GM19395 (cell line): ENCODE data around the gene ZBTB45.
"Not testable (repeated sequence)": the region's sequence is repeated elsewhere in the genome, so short reads cannot be mapped to it uniquely, and the experiment has no call there.

Source experiments
- ATAC-seq: cut with Tn5 transposase; IDR thresholded peaks from one replicate; pipeline ENCODE4 v1.9.1; 2021; ENCODE audit warnings: mild to moderate bottlenecking, moderate library complexity; ENCODE audit not compliant: unreplicated experiment

Gene ZBTB45

DNA sequence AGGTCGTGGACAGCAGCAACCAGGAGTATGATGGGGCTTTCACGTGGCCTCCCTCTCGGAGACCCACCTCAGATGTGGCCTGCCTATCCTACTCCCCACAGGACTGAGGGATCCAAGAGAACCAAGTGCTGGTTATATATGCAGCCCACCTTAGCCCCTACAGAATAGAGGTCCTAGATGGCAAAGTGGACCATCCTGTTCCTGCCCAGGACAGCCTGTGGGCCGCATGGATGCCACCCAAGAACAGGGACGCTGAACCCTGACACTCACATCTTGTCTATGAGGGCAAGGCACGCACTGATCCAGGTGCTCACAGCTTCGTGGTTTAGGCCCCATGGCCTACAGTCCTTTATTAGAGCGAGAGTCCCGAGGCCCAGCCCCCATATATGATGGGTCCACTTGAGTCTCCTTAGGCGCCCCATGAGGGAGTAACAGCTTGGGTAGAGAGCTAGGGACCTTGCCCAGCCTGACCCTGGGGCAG lies 6.4 kb downstream of the ZBTB45 start:
- no peak for ATAC-seq

DNA sequence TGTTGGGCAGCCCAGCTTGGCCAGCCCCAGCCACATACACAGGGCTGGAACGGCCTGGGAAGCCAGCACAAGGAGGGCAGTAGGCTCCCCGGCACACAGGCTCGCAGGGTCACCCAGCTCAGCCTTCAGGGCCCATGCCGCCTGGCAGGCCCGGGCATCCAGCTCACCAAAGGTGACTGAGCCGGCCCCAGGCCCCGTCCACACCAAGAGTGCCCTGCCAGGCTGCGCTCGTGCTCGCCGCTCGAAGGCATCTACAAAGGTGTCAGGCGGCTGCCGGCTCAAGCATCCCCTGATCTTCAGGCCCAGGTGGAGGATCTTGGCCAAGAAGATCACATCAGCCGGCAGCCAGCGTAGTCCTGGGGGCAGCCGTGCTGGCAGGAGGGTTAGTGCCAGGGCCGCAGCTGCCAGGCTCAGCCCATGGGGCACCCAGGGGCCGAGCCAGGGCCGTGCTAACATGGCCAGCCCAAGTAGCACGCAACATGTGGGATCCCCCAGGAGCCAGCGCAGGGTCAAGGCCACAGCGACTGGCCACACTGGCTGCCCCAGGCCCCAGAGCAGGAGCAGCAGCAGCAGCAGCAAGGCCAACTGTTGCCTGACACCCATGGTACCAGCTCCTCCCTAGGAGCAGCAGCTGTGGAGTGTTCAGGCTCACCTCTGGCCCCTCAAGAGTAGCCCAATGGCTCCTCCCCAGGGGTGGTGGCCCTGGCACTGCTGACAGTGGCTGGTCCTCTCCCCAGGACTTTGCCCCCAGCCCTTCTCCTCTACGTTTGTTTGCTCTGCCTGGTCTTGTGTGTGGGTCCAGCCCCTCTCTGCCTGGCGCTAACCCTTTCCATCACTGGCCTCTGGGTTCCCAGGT lies 8.0 kb downstream of the ZBTB45 start, which contains the start of gene SLC27A5:
Gene SLC27A5 (minus strand): TSS at position 640 of the 856 bp plus-strand sequence. CDS start 37 bp downstream, at position 603.
- no peak for ATAC-seq

DNA sequence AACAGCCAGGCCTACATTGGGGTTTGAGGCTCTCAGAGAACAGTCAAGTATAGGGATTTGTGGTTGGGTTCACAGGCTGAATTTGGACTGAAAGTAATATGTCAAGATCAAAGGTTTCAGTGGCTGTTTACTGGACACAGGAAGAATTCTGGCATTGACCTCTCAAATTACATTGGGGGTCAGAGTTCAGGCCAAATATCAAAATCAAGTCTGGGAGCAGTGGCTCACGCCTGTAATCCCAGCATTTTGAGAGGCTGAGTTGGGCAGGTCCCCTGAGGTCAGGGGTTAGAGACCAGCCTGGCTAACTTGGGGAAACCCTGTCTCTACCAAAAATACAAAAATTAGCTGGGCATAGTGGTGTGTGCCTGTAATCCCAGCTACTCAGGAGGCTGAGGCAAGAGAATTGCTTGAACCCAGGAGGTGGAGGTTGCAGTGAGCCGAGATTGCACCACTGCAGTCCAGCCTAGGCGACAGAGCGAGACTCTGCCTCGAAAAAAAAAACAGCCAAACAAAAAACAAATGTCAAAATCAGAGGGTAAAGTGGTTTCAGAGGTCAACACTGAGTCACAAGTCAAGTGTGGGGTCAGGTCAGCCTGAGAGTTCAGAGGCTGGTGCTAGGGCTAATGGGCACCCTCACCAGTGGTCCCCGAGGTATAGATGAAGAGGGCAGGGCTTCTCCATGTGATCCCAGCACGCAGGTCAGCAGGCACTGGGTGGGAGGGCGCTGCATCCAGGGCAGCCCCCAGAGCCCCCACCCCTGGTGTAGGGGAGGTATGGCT lies 9.3 kb downstream of the ZBTB45 start:
- ATAC-seq: no peak

DNA sequence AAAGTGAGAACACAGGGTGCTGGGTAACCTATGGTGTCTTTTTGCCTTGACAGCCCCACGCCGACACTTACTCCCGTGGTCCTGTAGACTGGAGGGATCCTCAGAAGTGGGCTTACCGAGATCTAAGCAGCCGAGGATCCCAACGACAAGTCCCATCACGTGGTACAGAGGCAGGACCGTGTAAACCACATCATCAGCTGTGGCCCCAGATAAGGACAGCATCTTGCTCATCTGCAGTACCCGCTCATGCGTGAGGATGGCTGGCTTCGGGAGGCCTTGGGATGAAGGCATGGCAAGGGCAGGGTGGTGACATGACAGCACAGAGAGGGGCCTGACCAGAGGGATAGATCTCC lies 9.9 kb downstream of the ZBTB45 start:
- no peak for ATAC-seq

DNA sequence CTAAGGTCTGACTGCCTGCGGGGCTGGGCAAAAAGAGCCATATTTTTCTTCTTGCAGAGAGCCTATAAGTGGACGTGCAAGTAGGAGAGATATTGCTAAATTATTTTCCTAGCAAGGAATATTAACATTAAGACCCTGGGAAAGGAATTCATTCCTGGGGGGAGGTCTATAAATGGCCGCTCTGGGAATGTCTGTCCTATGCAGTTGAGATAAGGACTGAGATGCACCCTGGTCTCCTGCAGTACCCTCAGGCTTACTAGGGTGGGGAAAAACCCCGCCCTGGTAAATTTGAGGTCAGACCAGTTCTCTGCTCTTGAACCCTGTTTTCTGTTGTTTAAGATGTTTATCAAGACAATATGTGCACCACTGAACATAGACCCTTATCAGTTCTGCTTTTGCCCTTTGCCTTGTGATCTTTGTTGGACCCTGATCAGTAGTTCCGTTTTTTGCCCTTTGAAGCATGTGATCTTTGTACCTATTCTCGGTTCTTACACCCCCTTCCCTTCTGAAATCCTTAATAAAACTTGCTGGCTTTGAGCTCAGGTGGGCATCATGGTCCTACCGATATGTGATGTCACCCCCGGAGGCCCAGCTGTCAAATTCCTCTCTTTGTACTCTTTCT lies 11.9 kb downstream of the ZBTB45 start:
- ATAC-seq: not testable (repeated sequence)

DNA sequence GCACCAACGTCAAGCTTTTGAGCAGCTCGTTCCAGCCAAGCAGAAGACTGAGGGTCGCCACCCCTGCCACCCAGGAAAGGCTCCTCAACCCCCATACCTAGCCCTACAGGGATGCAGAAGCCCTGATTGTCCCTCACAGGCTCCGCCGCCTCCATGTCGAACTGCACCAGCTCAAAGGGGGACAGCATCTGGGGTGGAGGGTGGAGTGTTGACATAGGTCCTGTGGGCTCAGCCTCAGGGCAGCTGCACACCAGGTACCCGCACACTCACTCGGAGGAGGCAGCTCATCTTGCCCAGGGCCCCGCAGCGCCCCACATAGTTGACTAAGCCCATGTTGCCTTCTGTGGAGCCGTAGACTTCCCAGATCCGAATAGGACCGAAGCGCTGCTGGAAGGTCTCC lies 19.4 kb downstream of the ZBTB45 start:
- ATAC-seq: no peak

DNA sequence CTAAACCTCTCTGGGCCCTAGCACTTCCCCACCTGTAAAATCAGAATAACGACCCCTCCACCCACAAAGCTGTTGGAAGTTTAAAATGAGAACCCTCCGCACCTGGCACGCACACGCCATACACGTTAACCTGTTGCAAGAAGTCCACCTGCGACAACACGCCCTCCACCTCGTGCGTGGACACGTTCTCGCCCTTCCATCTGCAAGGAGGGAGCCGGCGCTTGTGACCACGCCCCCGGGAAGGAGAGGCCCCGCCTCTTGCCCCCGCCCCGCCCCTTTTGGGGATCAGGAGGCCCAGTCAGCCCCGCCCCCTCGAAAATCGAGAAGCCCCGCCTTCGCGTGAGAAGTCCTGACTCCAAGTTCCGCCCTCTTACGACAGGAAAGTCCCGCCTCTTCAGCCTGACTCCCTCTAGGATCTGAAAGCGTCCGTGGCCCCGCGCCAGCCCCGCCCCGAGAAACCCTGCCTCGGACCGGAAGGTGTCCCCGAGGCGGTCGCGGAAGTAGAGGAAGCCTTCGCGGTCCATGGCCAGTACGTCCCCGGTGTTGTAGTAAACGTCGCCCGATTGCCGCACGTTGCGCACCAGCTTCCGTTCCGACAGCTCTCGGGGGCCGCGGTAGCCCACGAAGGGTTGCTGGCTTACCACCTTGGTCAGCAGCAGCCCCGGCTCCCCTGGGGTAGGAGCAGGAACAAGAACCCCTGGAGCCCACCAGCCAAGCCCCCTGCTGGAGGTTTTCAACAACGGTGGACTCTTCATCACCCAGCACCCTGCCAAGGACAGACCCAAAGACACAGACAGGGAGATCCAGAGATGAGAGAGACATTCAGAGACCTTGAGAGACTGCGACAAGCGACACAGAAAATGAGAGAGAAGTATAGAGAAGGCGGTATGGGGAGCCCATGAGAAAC lies 20.3 kb downstream of the ZBTB45 start:
- ATAC-seq: peak; percentile 92

DNA sequence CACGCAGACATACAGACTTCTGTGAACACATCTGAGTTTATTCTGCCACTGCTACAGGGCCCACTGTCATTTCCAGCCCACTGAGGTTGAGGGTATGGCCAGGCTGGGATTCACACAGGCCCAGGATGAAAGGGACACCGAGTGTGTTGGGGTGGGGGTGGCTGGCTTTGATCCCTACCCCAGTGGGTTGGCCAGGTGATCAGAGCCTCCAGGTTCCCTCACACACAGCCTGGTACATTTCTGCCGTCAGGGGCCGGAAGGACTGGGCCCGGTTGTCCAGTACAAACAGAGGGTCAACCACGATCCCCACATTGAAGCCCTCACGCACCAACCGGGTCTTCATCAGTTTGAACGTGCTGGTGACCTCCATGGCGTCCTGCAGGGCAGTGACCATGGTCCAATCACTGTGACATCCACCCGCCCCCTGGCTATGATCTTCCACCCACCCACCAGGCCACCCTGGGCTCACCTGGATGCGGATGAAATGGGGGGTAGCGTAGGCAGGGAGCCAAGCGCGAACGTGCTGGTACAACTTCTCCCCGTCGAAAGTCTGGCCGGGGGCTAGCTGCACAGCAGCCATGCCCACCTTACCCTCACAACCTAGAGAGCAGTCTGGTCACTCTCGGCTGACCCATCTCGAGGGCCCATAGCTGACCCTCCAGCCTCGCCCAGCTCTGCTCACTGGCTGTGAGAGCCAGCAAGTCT lies 21.1 kb downstream of the ZBTB45 start:
- no peak for ATAC-seq

DNA sequence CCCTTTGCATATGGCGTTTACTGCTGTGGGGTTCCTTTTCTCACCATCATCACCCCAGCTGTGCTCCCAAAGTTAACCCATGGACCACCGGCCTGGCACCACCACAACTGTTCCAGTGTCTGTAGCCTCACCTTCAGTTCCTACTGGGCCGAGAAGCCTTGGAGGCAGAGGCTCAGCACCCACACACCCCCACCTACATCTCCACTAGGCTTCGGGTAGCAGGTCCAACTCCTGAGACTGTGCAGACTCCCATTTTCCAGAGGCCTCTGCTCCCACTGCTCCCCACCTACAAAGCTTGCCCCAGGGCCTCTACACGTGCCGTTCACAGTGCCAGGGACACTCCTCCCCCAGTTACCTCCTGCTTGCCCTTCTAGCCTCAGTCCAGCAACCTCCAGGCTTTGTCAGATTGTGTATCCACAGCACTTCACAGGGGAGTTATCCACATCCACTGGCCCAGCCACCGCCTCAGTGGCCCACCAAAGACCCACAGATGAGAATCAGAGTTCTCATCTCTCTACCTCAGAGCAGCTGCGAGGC lies 21.9 kb downstream of the ZBTB45 start:
- ATAC-seq: no peak

DNA sequence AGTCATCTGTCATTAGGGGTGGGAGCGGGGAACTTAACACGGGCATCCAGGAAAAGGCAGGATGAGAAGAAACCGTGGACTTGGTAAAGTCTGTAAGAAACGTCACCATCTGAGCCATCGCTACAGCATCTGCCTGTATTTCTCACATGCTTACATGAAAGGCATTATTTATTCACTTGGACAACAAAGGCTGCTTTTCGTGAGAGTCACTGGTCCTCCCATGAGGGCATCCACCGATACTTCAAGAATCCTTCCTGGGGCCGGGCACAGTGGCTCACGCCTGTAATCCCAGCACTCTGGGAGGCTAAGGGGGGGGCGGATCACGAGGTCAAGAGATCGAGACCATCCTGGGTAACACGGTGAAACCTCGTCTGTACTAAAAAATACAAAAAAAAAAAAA lies 27.3 kb downstream of the ZBTB45 start:
- no peak for ATAC-seq

DNA sequence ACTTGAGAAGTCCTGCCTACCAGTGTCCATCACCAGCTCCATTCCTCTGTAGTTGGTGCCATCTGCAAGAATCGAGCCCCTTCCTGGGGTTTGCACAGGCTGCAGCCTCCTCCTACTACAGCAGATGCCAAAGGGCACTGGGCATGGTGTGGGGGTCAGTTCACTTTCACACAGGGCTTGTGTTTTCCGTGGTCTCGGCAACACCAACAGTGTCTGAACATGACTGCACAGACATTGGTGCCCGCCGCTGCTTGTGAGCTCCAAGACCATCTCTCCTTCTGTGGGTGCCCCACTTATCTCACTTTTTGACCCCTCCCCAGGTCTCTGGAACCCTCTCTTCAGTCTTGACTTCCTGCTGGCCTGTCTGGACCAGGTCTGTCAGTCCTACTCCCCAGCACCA lies 28.2 kb downstream of the ZBTB45 start:
- ATAC-seq: no peak

DNA sequence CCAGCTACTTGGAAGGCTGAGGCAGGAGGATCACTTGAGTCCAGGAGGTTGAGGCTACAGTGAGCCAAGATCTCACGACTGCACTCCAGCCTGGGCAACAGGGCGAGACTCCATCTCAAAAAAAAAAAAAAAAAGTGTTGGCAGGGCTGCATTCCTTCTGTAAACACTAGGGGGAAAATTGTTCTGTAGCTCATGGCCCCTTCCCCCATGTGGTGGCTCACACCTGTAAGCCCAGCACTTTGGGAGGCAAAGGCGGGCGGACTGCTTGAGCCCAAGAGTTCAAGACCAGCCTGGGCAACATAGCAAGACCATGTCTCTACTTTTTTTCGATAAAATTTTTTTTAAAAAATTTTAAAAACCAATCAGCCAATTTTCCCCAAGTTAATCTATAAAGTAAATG lies 35.3 kb downstream of the ZBTB45 start:
- not testable (repeated sequence) for ATAC-seq

DNA sequence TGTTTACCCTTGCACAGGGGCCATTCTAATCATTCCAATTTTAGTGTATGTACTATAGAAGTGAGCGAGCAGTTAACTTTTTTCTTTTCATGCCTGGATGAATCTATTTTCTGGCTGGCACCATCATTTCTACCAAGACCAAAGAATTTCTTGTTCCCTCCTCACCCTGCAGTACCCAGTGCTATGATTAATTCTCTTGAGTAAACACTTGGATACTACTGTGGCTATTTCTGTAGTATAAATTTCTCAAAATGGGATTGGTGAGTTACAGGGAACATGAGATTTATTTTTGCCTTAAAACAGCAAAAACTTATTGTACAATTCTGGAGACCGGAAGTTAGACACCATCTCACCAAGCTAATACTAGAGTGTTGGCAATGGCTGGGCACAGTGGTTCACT lies 35.8 kb downstream of the ZBTB45 start:
- ATAC-seq: no peak

DNA sequence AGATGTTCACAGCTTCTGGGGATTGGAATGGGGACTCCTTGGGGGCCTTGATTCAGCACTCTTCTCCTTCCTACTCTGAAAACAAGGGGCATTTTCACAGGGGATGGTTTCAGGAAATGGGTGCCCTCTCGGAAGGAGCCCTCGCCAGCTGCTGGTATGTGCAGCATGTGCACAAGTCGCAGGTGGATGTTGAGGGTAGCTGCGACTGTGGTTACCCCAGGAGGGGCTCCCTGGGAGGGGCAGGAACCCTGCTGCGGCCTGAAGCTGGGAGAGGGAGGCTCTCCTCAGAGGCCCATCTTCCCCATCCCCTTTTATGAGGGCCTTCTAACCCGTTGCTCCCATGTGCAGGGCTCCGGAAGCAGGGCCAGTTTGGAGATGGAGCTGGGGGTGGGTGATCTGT lies 37.2 kb downstream of the ZBTB45 start:
- no peak for ATAC-seq

DNA sequence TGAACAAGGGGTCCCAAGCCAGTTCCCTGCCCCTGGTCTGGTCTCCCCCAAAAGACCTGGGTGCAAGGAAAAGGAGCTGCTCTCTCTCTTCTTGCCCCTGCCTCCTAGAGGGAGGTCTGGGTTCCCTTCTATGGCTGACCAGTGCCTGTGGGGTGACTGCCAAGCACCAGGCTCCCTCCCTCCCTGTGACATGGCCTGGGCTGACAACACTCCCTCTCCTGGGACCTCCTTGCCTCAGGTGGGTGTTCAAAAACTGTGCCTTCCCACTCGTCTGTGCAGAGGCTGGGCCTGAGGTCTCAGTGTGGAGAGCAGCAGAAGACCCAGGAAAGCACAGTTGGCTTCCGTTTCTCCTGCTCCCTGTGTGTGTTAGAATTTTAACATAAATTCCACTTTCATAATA lies 38.8 kb downstream of the ZBTB45 start:
- no peak for ATAC-seq

DNA sequence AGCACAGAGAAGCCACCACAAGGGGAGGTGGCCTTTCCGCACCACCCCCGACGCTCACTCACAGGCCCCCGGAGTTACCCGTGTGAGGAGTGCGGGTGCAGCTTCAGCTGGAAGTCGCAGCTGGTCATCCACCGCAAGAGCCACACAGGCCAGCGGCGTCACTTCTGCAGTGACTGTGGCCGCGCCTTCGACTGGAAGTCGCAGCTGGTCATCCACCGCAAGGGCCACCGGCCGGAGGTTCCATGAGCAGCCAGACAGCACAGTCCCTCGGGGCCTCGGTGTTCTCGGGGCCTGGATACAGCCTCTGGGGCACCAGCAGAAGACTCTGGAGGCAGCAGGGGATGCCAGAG lies 39.2 kb downstream of the ZBTB45 start:
- no peak for ATAC-seq

DNA sequence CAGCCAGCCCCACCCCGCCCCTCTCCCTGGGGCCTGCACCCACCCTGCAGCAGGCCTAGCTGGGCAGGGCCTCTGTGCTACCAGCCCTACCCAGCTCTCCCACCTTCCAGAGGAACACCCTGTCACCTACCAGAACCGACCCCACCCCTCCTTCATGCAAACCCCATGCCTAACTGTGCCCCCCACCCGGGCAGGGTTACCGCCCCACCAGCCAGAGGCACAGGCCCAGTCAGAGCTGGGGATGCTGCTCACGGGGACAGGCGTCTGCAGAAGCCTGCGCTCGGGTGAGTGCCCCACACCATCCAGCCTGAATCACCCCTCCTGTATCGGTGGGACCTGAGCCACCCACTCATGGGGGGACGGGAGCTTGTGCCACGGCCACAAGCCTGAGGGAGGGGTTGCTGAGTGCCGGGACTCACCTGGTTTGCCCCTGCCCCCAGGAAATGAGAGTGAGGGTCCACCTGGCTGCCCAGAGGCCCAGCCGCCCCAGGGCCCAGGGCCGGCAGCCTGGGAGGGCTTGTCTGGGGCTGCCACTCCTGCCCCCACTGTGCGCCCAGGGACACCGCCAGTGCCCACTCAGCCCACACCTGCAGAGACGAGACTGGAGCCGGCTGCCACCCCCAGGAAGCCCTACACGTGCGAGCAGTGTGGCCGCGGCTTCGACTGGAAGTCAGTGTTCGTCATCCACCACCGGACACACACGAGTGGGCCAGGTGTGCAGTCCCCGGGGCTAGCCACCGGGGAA lies 39.7 kb downstream of the ZBTB45 start:
- ATAC-seq: no peak

DNA sequence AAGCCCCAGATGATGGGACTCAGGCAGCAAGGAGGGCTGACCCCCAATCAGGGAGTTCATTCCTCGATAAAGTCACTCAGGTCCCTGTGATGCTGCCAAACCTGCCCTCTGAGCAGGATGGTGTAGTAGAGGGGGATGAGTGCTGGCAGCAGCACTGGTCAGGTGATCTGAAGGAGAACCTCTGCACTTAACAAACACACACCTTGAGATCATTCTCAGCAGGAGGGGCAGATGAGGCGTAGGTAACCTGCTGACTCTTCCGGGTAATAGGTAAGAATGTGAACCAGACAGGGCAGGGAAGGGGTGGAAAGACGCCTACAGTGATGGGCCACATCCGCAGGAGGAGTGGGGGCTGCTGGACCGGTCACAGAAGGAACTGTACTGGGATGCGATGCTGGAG lies 40.3 kb downstream of the ZBTB45 start:
- ATAC-seq: no peak

DNA sequence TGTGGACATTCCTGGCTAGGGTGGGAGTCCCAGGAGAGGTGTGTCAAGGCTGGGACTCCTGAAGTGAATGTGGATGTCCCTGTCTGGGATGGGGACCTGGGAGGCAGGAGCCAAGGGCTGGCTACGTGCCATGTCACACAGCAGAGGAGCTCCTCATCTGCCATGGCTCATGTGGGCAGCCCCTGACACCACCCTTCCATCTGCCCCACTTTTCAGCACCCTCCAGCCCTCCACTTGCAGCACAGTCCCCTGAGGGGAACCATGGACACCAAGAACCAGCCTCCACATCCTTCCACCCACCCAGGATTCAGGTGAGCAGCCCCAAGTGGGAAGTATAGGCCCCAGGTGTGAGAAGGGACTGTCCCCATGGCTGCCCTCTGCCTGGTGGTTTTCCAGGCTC lies 41.7 kb downstream of the ZBTB45 start:
- no peak for ATAC-seq
